Osteocyte (in vitro differentiated cells): ENCODE results near the gene OTULIN. TPM values are rescaled to one million over a fixed set of nuclear protein-coding genes. Genes with fewer than 3 reads are reported as not detected.

Experiments used
- DNase-seq: peaks from one replicate; pipeline ENCODE4 v3.0.0; 2021; ENCODE audit warnings: mixed read lengths; ENCODE audit not compliant: unreplicated experiment; ENCODE audit errors: extremely low spot score
- H3K27ac Mint-ChIP-seq: one replicate; pipeline ENCODE4 v1.8.0; 2021; ENCODE audit warnings: mild to moderate bottlenecking, mixed read lengths; ENCODE audit not compliant: unreplicated experiment
- H3K27me3 Mint-ChIP-seq: one replicate; pipeline ENCODE4 v1.8.0; 2021; ENCODE audit warnings: mixed read lengths; ENCODE audit not compliant: unreplicated experiment
- H3K36me3 Mint-ChIP-seq: one replicate; pipeline ENCODE4 v1.8.0; 2021; ENCODE audit warnings: mixed read lengths; ENCODE audit not compliant: unreplicated experiment
- H3K4me1 Mint-ChIP-seq: one replicate; pipeline ENCODE4 v1.8.0; 2021; ENCODE audit warnings: mixed read lengths; ENCODE audit not compliant: unreplicated experiment
- H3K4me3 Mint-ChIP-seq: one replicate; pipeline ENCODE4 v1.8.0; 2021; ENCODE audit warnings: mild to moderate bottlenecking, moderate library complexity, mixed read lengths; ENCODE audit not compliant: unreplicated experiment
- H3K9me3 Mint-ChIP-seq: one replicate; pipeline ENCODE4 v1.8.0; 2021; ENCODE audit warnings: mixed read lengths; ENCODE audit not compliant: unreplicated experiment
- CTCF ChIP-seq: fragments of 200-600 bp; sonication (generic); IDR thresholded peaks from 2 replicates; pipeline ENCODE4 v1.5.0; 2021; ENCODE audit warnings: antibody characterized with exemption, mild to moderate bottlenecking, moderate library complexity
- total RNA-seq: library from RNA; stranded (reverse); gene quantifications from 2 replicates; pipeline ENCODE4 v1.2.1, GENCODE V29; 2021

OTULIN gene
- total RNA-seq, 1 donor from 2014 or later = 30.2 TPM

DNA sequence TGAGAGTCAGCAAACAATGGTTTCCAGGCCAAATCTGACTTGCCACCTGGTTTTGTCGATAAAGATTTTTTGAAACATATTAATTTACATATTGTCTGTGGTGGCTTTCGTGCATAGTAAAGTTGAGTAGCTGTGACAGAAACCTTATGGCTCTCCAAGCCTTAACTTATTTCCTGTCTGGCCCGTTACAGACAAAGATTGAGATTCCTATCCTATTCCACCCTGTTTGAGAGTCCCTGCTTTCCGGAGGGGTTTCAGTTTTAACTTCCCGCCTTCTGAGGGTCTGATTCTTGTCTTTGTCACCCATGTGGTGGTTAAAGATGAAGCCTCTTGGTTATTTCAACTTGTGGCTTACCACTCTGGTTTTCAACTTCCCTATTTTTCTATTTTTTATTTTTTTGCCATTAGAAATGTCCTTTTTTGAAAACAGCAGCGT is 11.4 kb downstream of the OTULIN start:
- no peak overlapping the region for H3K4me3 Mint-ChIP-seq
- no peaks in the 10 kb centered on the region for H3K27me3 Mint-ChIP-seq
- H3K9me3 Mint-ChIP-seq = no peaks in the 10 kb centered on the region
- peaks cover 28% of the 10 kb centered on the region for H3K4me1 Mint-ChIP-seq
- H3K27ac Mint-ChIP-seq = no peak overlapping the region
- no peak for TF ChIP-seq CTCF
- no peak for DNase-seq
- peaks cover 13% of the 10 kb centered on the region for H3K36me3 Mint-ChIP-seq

DNA sequence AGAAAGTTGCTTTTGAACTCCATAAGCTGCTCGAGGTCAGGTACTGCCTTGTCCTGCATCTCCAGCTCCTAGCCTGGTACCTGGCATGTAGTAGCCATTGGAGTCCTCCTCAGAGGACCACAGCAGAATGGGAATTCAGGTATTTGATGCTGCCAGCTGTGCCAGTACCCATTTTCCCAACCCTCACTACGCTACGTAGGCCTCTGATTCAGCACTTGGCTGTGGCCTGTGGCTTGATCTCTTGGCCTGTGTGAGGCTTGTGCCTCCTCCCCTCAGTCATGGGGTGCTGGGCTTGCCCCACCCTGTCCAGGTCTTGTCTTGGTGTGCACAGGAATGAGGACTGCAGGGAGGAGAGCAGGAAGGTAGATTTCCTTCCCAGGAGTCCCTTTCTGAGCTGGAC is 11.8 kb downstream of the OTULIN start:
- peaks cover 23% of the 10 kb centered on the region for H3K4me1 Mint-ChIP-seq
- no peak for TF ChIP-seq CTCF
- peaks cover 17% of the 10 kb centered on the region for H3K36me3 Mint-ChIP-seq
- H3K27me3 Mint-ChIP-seq = no peaks in the 10 kb centered on the region
- no peak overlapping the region for H3K4me3 Mint-ChIP-seq
- peak; percentile 71 for DNase-seq
- H3K9me3 Mint-ChIP-seq = no peaks in the 10 kb centered on the region
- H3K27ac Mint-ChIP-seq = no peak overlapping the region

GRCh38 chr5:14678773-14679334 is 14.3 kb downstream of the OTULIN start:
- no peak for DNase-seq
- no peak for TF ChIP-seq CTCF
- H3K27me3 Mint-ChIP-seq = no peaks in the 10 kb centered on the region
- H3K36me3 Mint-ChIP-seq = peaks cover 34% of the 10 kb centered on the region
- no peak overlapping the region for H3K4me3 Mint-ChIP-seq
- H3K9me3 Mint-ChIP-seq = no peaks in the 10 kb centered on the region
- H3K4me1 Mint-ChIP-seq = peaks cover 13% of the 10 kb centered on the region
- H3K27ac Mint-ChIP-seq = no peak overlapping the region

DNA sequence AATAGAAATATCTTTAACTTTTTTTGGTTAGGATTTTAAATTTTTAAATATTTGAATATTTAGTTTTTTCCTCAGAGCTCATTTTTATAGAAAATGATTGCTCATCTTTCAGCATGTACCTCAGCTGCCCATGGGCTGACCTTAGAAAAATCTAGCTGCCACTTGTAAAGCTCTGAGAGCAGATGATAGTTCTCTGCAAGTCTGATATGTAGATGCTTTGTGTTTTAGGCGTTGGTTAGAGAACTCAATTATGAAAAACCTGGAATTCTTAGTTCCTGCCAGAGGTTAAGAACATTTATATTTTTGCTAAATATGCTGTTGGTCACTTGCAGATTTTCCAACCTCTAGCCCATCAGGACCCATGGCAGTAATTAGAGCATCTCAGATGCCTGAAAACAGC is 15.1 kb downstream of the OTULIN start:
- no peaks in the 10 kb centered on the region for H3K9me3 Mint-ChIP-seq
- no peak overlapping the region for H3K4me3 Mint-ChIP-seq
- peaks cover 8% of the 10 kb centered on the region for H3K4me1 Mint-ChIP-seq
- peaks cover 34% of the 10 kb centered on the region for H3K36me3 Mint-ChIP-seq
- H3K27ac Mint-ChIP-seq = no peak overlapping the region
- no peaks in the 10 kb centered on the region for H3K27me3 Mint-ChIP-seq
- DNase-seq = no peak
- no peak for TF ChIP-seq CTCF

GRCh38 chr5:14681236-14681752 is 16.8 kb downstream of the OTULIN start:
- Mint-ChIP-seq H3K4me1 (peaks cover 5% of the 10 kb centered on the region), H3K36me3 (peaks cover 34% of the 10 kb centered on the region), H3K4me3 (no peak overlapping the region), H3K27ac (no peak overlapping the region), H3K9me3 (no peaks in the 10 kb centered on the region), H3K27me3 (no peaks in the 10 kb centered on the region)
- TF ChIP-seq CTCF = no peak
- no peak for DNase-seq
